Gastrocnemius medialis (tissue), 4 donors: Measurements from ENCODE around the gene PCDH8. TPM values are rescaled to one million over a fixed set of nuclear protein-coding genes. Genes with fewer than 3 reads are reported as not detected.
A peak's percentile ranks its signal among the peaks of the same experiment; 100 is the strongest.

Experiments
- ATAC-seq, 2 donors: fragments of 150-250 bp; one replicate each; pipeline ENCODE4 v1.9.1; 2016
- DNase-seq, 2 donors: peaks; one replicate each; pipeline ENCODE4 v3.0.0-alpha.2; 2019
- H3K27ac ChIP-seq, 4 donors: fragments of 200-600 bp; sonication (generic); 1 replicate in 1 of 4; 2 replicates in 3 of 4; pipeline ENCODE4 v1.5.1; 2016 to 2018; ENCODE audit warnings: mild to moderate bottlenecking in 2 of 4, moderate library complexity in 1 of 4
- H3K27me3 ChIP-seq, 3 donors: fragments of 200-600 bp; sonication (generic) in 2 of 3; 1 replicate in 1 of 3; 2 replicates in 2 of 3; pipeline versions ENCODE4 v1.5.1 to v1.6.0; 2016 to 2019; ENCODE audit warnings: mild to moderate bottlenecking in 1 of 3, moderate library complexity in 1 of 3
- H3K36me3 ChIP-seq, 2 donors: fragments of 200-600 bp; sonication (generic) in 1 of 2; one replicate each; pipeline ENCODE4 v1.5.1; 2017 to 2018
- H3K4me1 ChIP-seq, 2 donors: fragments of 200-600 bp; sonication (generic) in 1 of 2; one replicate each; pipeline ENCODE4 v1.5.1; 2016 to 2017; ENCODE audit warnings: mild to moderate bottlenecking in 2 of 2
- H3K4me3 ChIP-seq, 4 donors: fragments of 200-600 bp; sonication (generic) in 3 of 4; 1 replicate in 1 of 4; 2 replicates in 3 of 4; pipeline ENCODE4 v1.5.1; 2016 to 2019; ENCODE audit warnings: mild to moderate bottlenecking in 2 of 4
- H3K9me3 ChIP-seq, 3 donors: fragments of 200-600 bp; sonication (generic) in 2 of 3; 1 replicate in 1 of 3; 2 replicates in 2 of 3; pipeline ENCODE4 v1.5.1; 2016 to 2019
- CTCF ChIP-seq, 5 experiments: fragments of 450-650 bp in 3 of 5; fragments of 200-600 bp in 2 of 5; sonication (generic) in 2 of 5; IDR thresholded peaks in 4 of 5; conservative IDR thresholded peaks in 1 of 5; 1 replicate in 4 of 5; 2 replicates in 1 of 5; pipeline ENCODE4 v1.5.1; 2016 to 2019; ENCODE audit warnings: antibody characterized with exemption in 5 of 5, mild to moderate bottlenecking in 3 of 5, moderate library complexity in 3 of 5
- POLR2A ChIP-seq, 2 donors: fragments of 450-650 bp; IDR thresholded peaks; one replicate each; pipeline ENCODE4 v1.6.1; 2017; ENCODE audit warnings: antibody characterized with exemption in 2 of 2, mild to moderate bottlenecking in 2 of 2, moderate library complexity in 2 of 2
- in situ Hi-C, 4 donors: fragments of 200-750 bp; cut with MboI; loops; one replicate each; pipeline versions ENCODE4 v1.15.0 to v1.8.0; 2017; ENCODE audit warnings: low sequenced_read_pairs in 4 of 4
- intact Hi-C: fragments of 100-400 bp; cut with DNase I; formaldehyde crosslinking; loops from one replicate; pipeline ENCODE4 v1.15.1; 2023; ENCODE audit warnings: low total_unique reads
- total RNA-seq, 4 donors: library from RNA; depleted of rRNA; stranded (reverse); fragments of >200 nt; gene quantifications; one replicate each; pipeline versions ENCODE4 v1.1.0 to v1.2.3, GENCODE V29; 2016

The PCDH8 gene
- total RNA-seq, 4 donors from 2014 or later: 0.39 TPM; not detected in 3

- Histone ChIP-seq H3K4me3 (no peak overlapping the region), H3K4me1 (no peaks in the 10 kb centered on the region), H3K27me3 (no peaks in the 10 kb centered on the region), H3K27ac (no peak overlapping the region), H3K9me3 (no peaks in the 10 kb centered on the region), H3K36me3 (no peaks in the 10 kb centered on the region)
- ATAC-seq (no peak), DNase-seq (no peak)
- intact Hi-C loops (no loop called here), in situ Hi-C loops (no loop called here)
- TF ChIP-seq POLR2A (IDR thresholded peaks at IDR 0.05) (no peak), CTCF (IDR thresholded peaks at IDR 0.05 in 4 of 5, conservative IDR thresholded peaks at IDR 0.05 in 1 of 5) (no peak)
Observed at GRCh38 chr13:52811841-52812240, 36.6 kb downstream of the PCDH8 start.

- TF ChIP-seq POLR2A (IDR thresholded peaks at IDR 0.05): no peak
- TF ChIP-seq CTCF (IDR thresholded peaks at IDR 0.05 in 4 of 5, conservative IDR thresholded peaks at IDR 0.05 in 1 of 5): no peak
- Histone ChIP-seq H3K27me3 (no peaks in the 10 kb centered on the region), H3K9me3 (no peaks in the 10 kb centered on the region), H3K4me3 (no peak overlapping the region), H3K4me1 (no peaks in the 10 kb centered on the region), H3K27ac (no peak overlapping the region), H3K36me3 (no peaks in the 10 kb centered on the region)
- ATAC-seq (no peak), DNase-seq (no peak)
- intact Hi-C loops: no loop called here
- in situ Hi-C loops: no loop called here
Observed at GRCh38 chr13:52810526-52810925, 37.9 kb downstream of the PCDH8 start.

- H3K4me3 ChIP-seq: no peak overlapping the region
- no peaks in the 10 kb centered on the region for H3K9me3 ChIP-seq
- intact Hi-C loops (no loop called here), in situ Hi-C loops (no loop called here)
- no peak for TF ChIP-seq POLR2A (IDR thresholded peaks at IDR 0.05)
- no peak for TF ChIP-seq CTCF (IDR thresholded peaks at IDR 0.05 in 4 of 5, conservative IDR thresholded peaks at IDR 0.05 in 1 of 5)
- H3K36me3 ChIP-seq: no peaks in the 10 kb centered on the region
- no peak overlapping the region for H3K27ac ChIP-seq
- DNase-seq (no peak), ATAC-seq (no peak)
- H3K27me3 ChIP-seq: no peaks in the 10 kb centered on the region
- H3K4me1 ChIP-seq: no peaks in the 10 kb centered on the region
Observed at GRCh38 chr13:52810011-52810410, 38.4 kb downstream of the PCDH8 start.

- no peak overlapping the region for H3K27ac ChIP-seq
- peak in 2 of 5 experiments; percentile 23 to 34 for TF ChIP-seq CTCF (IDR thresholded peaks at IDR 0.05 in 4 of 5, conservative IDR thresholded peaks at IDR 0.05 in 1 of 5)
- TF ChIP-seq POLR2A (IDR thresholded peaks at IDR 0.05): no peak
- DNase-seq: no peak
- H3K4me1 ChIP-seq: no peaks in the 10 kb centered on the region
- H3K27me3 ChIP-seq: no peaks in the 10 kb centered on the region
- no peaks in the 10 kb centered on the region for H3K9me3 ChIP-seq
- no peak for ATAC-seq
- in situ Hi-C loops (no loop called here), intact Hi-C loops (no loop called here)
- H3K36me3 ChIP-seq: no peaks in the 10 kb centered on the region
- H3K4me3 ChIP-seq: no peak overlapping the region
Observed at GRCh38 chr13:52809310-52809769, 39.1 kb downstream of the PCDH8 start.

- no peak for ATAC-seq
- Histone ChIP-seq H3K4me3 (no peak overlapping the region), H3K27me3 (no peaks in the 10 kb centered on the region), H3K27ac (no peak overlapping the region), H3K4me1 (no peaks in the 10 kb centered on the region), H3K9me3 (no peaks in the 10 kb centered on the region), H3K36me3 (no peaks in the 10 kb centered on the region)
- in situ Hi-C loops: no loop called here
- intact Hi-C loops: no loop called here
- DNase-seq: no peak
- TF ChIP-seq POLR2A (IDR thresholded peaks at IDR 0.05): no peak
- TF ChIP-seq CTCF (IDR thresholded peaks at IDR 0.05 in 4 of 5, conservative IDR thresholded peaks at IDR 0.05 in 1 of 5): no peak
Observed at GRCh38 chr13:52808842-52809219, 39.6 kb downstream of the PCDH8 start.
